Cortex of kidney (tissue), 1 donor: ENCODE measurements around the gene TMEM120B.
"Not testable (repeated sequence)": the region's sequence is repeated elsewhere in the genome, so short reads cannot be mapped to it uniquely, and the experiment has no call there.

Experiments
- DNase-seq: peaks from one replicate; lab custom pipeline; 2025; lab: John Stamatoyannopoulos, UW

Gene TMEM120B

GRCh38 chr12:121775501-121775900 is 62.9 kb downstream of the TMEM120B start:
- DNase-seq, result no peak

GRCh38 chr12:121776190-121777098 is 63.9 kb downstream of the TMEM120B start:
- DNase-seq, result no peak

GRCh38 chr12:121778567-121779421 is 66.2 kb downstream of the TMEM120B start:
- DNase-seq, result no peak

GRCh38 chr12:121779422-121779895 is 66.9 kb downstream of the TMEM120B start:
- DNase-seq, result no peak

GRCh38 chr12:121780429-121780828 is 67.9 kb downstream of the TMEM120B start:
- DNase-seq, result no peak

GRCh38 chr12:121781484-121781997 is 69.0 kb downstream of the TMEM120B start:
- no peak for DNase-seq

- DNase-seq, result no peak
These were observed 69.7 kb downstream of the TMEM120B start for GRCh38 chr12:121781998-121782979.

- DNase-seq, result no peak
These were observed 71.2 kb downstream of the TMEM120B start for GRCh38 chr12:121783766-121784165.

GRCh38 chr12:121784460-121784859 is 71.9 kb downstream of the TMEM120B start:
- DNase-seq, result no peak

- no peak for DNase-seq
These were observed 73.9 kb downstream of the TMEM120B start for GRCh38 chr12:121786440-121786825.

- DNase-seq, result no peak
These were observed 74.8 kb downstream of the TMEM120B start for GRCh38 chr12:121787063-121788025.

- DNase-seq, result no peak
These were observed 75.7 kb downstream of the TMEM120B start for GRCh38 chr12:121788176-121788818.

GRCh38 chr12:121789233-121789781 is 76.8 kb downstream of the TMEM120B start:
- DNase-seq, result no peak

- DNase-seq, result no peak
These were observed 77.5 kb downstream of the TMEM120B start for GRCh38 chr12:121789800-121790728.

GRCh38 chr12:121790785-121791184 is 78.2 kb downstream of the TMEM120B start:
- not testable (repeated sequence) for DNase-seq

- DNase-seq, result no peak
These were observed 79.4 kb downstream of the TMEM120B start for GRCh38 chr12:121791671-121792551.
